Kidney (tissue), 14 donors: ENCODE data around the gene AKT1. TPM values are rescaled to one million over a fixed set of nuclear protein-coding genes. Genes with fewer than 3 reads are reported as not detected.
A peak's percentile ranks its signal among the peaks of the same experiment; 100 is the strongest.
"Not testable (repeated sequence)": the region's sequence is repeated elsewhere in the genome, so short reads cannot be mapped to it uniquely, and the experiment has no call there.

Source experiments
- DNase-seq, 5 donors: peaks; one replicate each; pipeline ENCODE4 v3.0.0-alpha.2; 2013 to 2020
- FAIRE-seq: peaks from 2 replicates; lab custom pipeline; 2012; peaks lifted over from hg19 to GRCh38; lab: Jason Lieb, UNC
- H3K27ac ChIP-seq, 2 donors: one replicate each; pipeline ENCODE4 v1.7.0; 2013; ENCODE audit warnings: low read depth in 2 of 2, low read length in 2 of 2, inconsistent platforms in 1 of 2
- H3K27me3 ChIP-seq: one replicate; pipeline ENCODE4 v1.7.1; 2013; ENCODE audit warnings: low read length, inconsistent platforms; ENCODE audit not compliant: control insufficient read depth, insufficient read depth
- H3K36me3 ChIP-seq, 3 donors: one replicate each; pipeline versions ENCODE4 v1.7.0 to v1.7.1; 2013; ENCODE audit warnings: low read length in 3 of 3, control low read depth in 1 of 3, inconsistent platforms in 1 of 3; ENCODE audit not compliant: insufficient read depth in 3 of 3, control insufficient read depth in 2 of 3
- H3K4me1 ChIP-seq, 3 donors: one replicate each; pipeline versions ENCODE4 v1.7.0 to v1.7.1; 2013; ENCODE audit warnings: low read length in 3 of 3, inconsistent platforms in 1 of 3, low read depth in 1 of 3; ENCODE audit not compliant: control insufficient read depth in 2 of 3, insufficient read depth in 2 of 3
- H3K4me3 ChIP-seq, 3 donors: one replicate each; pipeline versions ENCODE4 v1.7.0 to v1.8.1; 2013; ENCODE audit warnings: low read length in 3 of 3, control low read depth in 1 of 3, inconsistent platforms in 1 of 3
- H3K9ac ChIP-seq, 3 donors: one replicate each; pipeline versions ENCODE4 v1.7.0 to v1.7.1; 2013; ENCODE audit warnings: low read length in 3 of 3, control low read depth in 1 of 3, inconsistent platforms in 1 of 3
- H3K9me3 ChIP-seq, 3 donors: one replicate each; pipeline versions ENCODE4 v1.7.0 to v1.7.1; 2013; ENCODE audit warnings: low read length in 3 of 3, control low read depth in 1 of 3, inconsistent platforms in 1 of 3; ENCODE audit not compliant: control insufficient read depth in 2 of 3, insufficient read depth in 1 of 3
- intact Hi-C: fragments of 100-400 bp; cut with DNase I; formaldehyde crosslinking; loops from one replicate; pipeline ENCODE4 v1.11.1; 2022
- polyA plus RNA-seq: library from polyadenylated mRNA; stranded (reverse); fragments of 350-450 nt; fragmentation: Illumina TruSeq; extraction: RNeasy Lipid Tissue Mini Kit (QIAGEN cat#74804); gene quantifications from one replicate; pipeline ENCODE4 v1.2.3, GENCODE V29; 2014; ENCODE audit warnings: low read depth, low replicate concordance; ENCODE audit not compliant: insufficient read depth
- total RNA-seq: library from RNA; stranded (reverse); fragmentation: NEBNext Ultra II Directional; extraction: Animal tissue kit (Norgen Biotek cat#: 25700); gene quantifications from one replicate; pipeline ENCODE4 v1.2.1, GENCODE V29; 2021
- TF ChIP-seq, protein P1 (sequence below): IDR thresholded peaks from 3 replicates; pipeline ENCODE4 v1.5.1; 2012; ENCODE audit warnings: mild to moderate bottlenecking, moderate library complexity, borderline replicate concordance; ENCODE audit not compliant: insufficient read depth; ENCODE audit errors: extremely low read depth
- donor health status: control.
- donor health status: control.
- donor health status: control.
- donor health status: control.
- donor health status: control.
- donor health status: DM: yes; HTN: yes; CAD: no.
- donor health status: Normal renal cell carcinoma (clear cell type).

AKT1 gene
- total and polyA plus RNA-seq, 2 donors from 2014 or later: 70.6 to 125 TPM

DNA sequence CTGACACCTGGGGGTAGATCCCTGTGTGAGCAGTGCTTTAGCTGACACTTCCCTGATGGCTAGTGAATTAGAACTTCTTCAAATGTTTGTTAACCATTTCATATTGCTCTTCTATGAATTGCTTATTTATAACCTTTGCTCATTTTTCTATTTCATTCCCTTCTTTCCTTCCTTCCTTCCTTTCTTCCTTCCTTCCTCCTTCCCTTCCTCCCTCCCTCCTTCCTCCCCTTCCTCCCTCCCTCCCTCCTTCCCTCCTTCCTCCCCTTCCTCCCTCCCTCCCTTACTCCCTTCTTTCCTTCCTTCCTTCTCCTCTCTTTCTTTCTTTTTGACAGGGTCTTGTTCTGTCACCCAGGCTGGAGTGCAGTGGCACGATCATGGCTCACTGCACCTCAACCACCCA is 46.2 kb upstream of the AKT1 start:
- H3K36me3 ChIP-seq: no peaks in the 10 kb centered on the region
- H3K27me3 ChIP-seq: peaks cover 14% of the 10 kb centered on the region
- DNase-seq: no peak
- no peak overlapping the region for H3K27ac ChIP-seq
- TF ChIP-seq, protein P1, sequence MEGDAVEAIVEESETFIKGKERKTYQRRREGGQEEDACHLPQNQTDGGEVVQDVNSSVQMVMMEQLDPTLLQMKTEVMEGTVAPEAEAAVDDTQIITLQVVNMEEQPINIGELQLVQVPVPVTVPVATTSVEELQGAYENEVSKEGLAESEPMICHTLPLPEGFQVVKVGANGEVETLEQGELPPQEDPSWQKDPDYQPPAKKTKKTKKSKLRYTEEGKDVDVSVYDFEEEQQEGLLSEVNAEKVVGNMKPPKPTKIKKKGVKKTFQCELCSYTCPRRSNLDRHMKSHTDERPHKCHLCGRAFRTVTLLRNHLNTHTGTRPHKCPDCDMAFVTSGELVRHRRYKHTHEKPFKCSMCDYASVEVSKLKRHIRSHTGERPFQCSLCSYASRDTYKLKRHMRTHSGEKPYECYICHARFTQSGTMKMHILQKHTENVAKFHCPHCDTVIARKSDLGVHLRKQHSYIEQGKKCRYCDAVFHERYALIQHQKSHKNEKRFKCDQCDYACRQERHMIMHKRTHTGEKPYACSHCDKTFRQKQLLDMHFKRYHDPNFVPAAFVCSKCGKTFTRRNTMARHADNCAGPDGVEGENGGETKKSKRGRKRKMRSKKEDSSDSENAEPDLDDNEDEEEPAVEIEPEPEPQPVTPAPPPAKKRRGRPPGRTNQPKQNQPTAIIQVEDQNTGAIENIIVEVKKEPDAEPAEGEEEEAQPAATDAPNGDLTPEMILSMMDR: no peak
- intact Hi-C loops: no loop called here
- FAIRE-seq: no peak
- H3K4me1 ChIP-seq: peaks cover 0 to 10% (median 0%) of the 10 kb centered on the region in 3 donors
- no peaks in the 10 kb centered on the region for H3K9me3 ChIP-seq
- no peak overlapping the region for H3K4me3 ChIP-seq
- no peak overlapping the region for H3K9ac ChIP-seq

DNA sequence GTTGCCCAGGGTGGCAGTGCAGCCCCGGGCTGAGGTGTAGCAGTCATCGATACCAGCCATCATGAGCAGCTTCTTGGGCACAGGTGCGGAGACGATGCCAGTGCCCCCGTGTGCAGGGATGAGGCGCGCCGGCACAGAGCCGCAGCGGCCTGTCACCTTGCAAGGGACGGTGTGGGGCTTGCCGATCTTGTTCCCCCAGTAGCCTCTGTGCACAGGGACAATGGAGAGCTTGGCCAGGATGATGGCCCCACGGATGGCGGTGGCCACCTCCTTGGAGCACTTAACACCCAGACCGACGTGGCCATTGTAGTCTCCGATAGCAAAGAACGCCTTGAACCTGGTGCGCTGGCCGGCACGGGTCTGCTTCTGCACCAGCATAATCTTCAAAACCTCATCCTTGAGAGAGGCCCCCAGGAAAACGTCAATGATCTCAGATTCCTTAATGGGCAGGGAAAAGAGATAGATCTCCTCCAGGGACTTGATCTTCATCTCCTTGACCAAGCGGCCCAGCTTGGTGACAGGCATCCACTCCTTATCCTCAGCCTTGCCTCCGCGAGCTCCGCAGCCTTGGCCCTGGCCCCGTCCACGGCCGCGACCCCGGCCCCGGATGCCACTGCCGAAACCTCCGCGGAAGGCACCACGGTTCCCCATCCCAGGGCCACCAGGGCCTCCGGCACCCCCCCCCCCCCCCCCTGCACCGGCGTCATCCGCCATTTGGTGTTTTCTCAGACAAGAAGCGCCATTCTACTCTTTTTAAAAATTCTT is 40.8 kb upstream of the AKT1 start:
- H3K27ac ChIP-seq, intact Hi-C loops, H3K36me3 ChIP-seq, H3K4me3 ChIP-seq, FAIRE-seq, H3K4me1 ChIP-seq, H3K9ac ChIP-seq, H3K9me3 ChIP-seq, DNase-seq, H3K27me3 ChIP-seq: not testable (repeated sequence)

DNA sequence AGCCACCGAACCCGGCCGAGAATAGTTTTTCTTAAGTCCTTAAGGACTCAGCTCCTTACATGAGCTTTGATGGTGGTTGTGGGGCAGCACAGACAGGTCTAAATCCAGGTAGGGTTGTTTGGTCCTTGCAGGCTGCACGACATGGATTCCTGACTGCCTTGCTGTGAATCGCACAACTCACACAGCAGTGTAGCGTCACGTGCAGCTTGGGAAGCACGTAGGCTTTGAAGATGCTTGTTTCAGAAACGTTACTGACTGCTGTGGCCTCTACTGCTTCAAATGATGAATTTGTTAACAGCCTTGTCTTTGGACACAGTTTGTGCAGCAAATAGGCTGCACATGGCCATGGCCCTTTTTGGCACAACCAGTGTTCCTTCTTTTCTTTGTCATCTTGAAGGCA is 35.2 kb upstream of the AKT1 start:
- intact Hi-C loops: no loop called here
- Histone ChIP-seq H3K27me3 (no peaks in the 10 kb centered on the region), H3K4me1 (peaks cover 0 to 13% (median 0%) of the 10 kb centered on the region in 3 donors), H3K27ac (no peak overlapping the region), H3K4me3 (no peak overlapping the region), H3K36me3 (no peaks in the 10 kb centered on the region), H3K9ac (no peak overlapping the region), H3K9me3 (no peaks in the 10 kb centered on the region)
- FAIRE-seq: no peak
- TF ChIP-seq, protein P1: no peak
- no peak for DNase-seq

DNA sequence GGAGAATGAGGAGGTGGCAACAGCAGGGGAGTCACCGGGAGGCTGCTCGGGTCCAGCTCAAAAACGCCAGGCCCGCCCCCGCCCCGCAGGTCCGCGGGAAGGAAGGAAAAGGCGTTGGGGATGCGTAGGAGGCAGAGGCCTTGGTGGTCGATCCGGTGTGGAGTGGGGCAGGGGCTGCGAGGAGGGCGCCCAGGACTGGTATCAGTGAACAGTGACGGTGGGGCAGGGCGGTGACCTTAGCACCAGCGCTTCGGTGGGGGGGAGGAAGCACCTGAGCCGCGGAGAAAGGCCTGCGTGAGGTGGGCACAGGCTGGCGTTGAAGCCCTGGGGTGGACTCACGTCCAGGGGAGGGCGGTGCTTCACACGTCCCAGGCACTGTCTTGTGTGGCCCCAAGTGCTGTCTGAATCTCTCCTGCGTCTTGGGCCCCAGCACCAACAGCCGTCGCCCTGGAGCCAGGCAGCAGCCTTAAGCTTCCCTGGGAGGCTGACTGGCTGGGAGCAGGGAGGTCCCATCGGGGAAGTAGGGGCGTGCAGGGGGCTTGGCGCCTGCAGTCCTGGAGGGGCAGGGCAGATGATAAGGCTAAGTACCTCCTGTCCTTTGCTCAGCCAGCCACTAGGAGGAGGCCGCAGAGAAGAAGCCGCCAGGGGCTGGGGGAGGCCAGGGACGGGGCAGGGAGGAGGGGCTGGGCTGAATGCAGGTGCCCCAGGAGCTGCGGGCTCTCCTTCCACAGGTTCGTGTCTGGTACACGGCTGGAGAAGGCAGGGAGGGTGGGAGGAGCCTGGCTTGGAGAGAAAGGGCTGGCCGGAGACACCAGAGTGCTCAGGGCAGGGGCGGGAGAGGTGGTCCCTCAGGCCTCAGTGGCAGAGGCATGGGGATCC is 31.9 kb upstream of the AKT1 start:
- Histone ChIP-seq H3K27me3 (no peaks in the 10 kb centered on the region), H3K27ac (no peak overlapping the region), H3K36me3 (no peaks in the 10 kb centered on the region), H3K4me1 (peaks cover 0 to 15% (median 0%) of the 10 kb centered on the region in 3 donors), H3K9ac (no peak overlapping the region), H3K4me3 (peak overlapping the region in 2 of 3 donors; percentile 33 to 49), H3K9me3 (no peaks in the 10 kb centered on the region)
- DNase-seq (peak; percentile 70 to 89 (median 81)), FAIRE-seq (no peak)
- TF ChIP-seq, protein P1: peak; percentile 29
- intact Hi-C loops: no loop called here
